ENCODE results near the gene CCDC116.
"Not testable (repeated sequence)": the region's sequence is repeated elsewhere in the genome, so short reads cannot be mapped to it uniquely, and the experiment has no call there.

The CCDC116 gene

DNA sequence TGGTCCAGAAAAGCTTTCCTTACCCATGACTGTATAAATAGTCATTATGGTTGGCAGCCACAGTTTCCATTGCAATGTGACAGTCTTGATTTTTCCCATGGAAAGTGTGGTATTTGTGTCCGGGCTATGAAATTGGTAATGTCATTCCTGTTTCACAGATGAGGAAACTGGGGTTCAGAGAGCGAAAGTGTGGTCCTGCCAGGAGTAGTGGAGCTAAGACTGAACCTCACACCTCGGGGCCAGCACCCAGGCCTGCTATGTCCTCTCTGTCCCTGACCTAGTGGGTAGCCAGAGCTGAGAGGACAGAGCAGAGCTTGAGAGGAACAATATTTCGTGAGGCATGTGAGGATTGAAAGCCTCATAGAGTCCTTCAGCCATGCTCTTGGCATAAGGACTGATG is 1.5 kb upstream of the CCDC116 start:
- DNase-seq (ENCODE audit: low read depth), result no peak

DNA sequence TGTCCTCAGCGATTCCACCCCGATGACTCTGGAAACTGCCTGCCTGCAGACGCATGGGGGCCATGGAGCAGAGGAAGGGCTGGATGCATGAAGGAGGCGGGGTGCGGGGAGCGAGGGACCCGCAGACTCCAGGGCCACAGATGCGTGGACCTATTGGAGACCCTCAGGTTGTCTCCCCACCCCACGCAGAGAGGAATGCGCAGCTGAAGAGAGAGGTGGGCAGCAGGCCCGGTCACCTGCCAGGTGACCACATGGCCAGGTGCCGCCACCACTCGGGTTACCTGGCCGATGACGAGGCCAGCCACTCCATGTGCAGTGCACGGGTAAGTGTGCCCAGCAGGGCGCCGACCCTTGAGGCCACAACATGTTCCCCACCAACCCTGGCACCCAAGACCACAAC is 371 bp downstream of the CCDC116 start:
- no peak for DNase-seq (ENCODE audit: low read depth)

DNA sequence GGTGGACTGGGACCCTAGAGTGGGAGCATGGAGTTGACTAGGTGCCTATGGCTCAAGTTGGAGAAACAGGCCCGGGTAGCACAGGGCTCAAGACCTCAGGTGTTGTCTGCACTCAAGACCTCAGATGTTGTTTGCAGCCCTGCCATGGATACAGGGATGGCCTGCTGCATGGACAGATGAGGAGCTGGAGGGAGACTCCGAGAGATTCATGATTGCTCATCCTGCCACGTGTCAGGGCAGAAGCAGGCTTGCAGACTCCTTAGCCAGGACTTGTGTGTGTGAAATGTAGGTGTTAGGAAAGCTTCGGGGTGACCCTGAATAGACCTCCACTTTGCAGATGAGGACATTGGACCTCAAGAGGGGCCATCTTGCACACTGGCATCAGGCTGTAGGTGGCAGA is 921 bp downstream of the CCDC116 start:
- DNase-seq (ENCODE audit: low read depth), result no peak

DNA sequence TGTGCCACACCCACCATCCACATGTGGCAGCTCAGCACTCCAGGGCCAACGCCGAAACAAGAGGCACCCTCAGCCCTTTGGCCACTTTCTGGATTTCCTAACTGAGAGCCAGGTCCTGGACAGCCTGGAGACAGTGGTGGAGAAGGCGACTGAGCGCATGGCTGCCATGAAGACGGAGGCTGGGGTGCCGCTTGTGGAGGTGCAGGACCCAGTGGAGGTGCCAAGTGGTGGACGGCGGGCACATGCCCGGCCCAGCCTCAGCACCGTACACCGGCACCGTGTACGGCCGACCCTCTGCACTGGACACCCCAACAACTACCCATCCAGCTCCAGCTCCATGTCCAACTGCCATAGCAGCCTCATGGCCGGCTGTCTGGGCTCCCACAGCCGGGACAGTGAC is 1.5 kb downstream of the CCDC116 start:
- DNase-seq (ENCODE audit: low read depth), result no peak

- DNase-seq (ENCODE audit: low read depth), result no peak
These were observed 2.3 kb downstream of the CCDC116 start for GRCh38 chr22:21634844-21635243.

- no peak for DNase-seq (ENCODE audit: low read depth)
These were observed 3.4 kb downstream of the CCDC116 start for GRCh38 chr22:21635771-21636510.

- no peak for DNase-seq (ENCODE audit: low read depth)
These were observed 4.2 kb downstream of the CCDC116 start for GRCh38 chr22:21636629-21637218.

DNA sequence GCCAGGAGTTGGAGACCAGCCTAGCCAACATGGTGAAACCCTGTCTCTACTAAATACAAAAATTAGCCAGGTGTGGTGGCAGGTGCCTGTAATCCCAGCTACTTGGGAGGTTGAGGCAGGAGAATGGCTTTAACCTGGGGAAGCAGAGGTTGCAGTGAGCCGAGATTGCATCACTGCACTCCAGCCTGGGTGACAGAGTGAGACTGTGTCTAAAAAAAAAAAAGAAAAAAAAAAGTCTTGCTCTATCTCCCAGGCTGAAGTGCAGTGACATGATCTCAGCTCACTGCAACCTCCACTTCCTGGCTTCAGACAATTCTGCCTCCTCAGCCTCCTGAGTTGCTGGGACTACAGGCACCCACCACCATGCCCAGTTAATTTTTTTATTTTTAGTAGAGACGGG is 4.9 kb downstream of the CCDC116 start:
- DNase-seq (ENCODE audit: low read depth), result not testable (repeated sequence)

DNA sequence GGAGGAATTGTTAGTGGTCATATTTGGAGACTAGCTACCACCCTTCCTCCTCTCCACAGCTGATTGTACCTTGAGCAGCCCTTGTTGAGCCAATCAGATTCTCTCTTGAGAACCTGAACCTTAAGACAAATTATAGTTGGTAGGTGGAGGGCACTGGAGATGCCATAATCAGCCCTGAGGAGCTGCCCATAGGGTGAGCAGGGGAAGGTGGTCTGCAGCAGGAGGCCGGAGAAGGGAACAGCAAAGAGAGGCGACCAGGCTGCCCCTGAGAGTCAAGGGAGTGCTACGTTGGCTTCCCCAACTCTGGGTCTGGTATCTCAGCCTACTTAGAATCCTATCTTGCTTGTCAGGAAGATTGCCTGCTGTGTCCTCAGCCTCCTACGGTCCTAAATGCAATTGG is 6.8 kb downstream of the CCDC116 start:
- DNase-seq (ENCODE audit: low read depth), result no peak

- DNase-seq (ENCODE audit: low read depth), result no peak
These were observed 8.2 kb downstream of the CCDC116 start for GRCh38 chr22:21640810-21641209.

- no peak for DNase-seq (ENCODE audit: low read depth)
These were observed 8.8 kb downstream of the CCDC116 start for GRCh38 chr22:21641417-21641788.

GRCh38 chr22:21641789-21642583 is 9.4 kb downstream of the CCDC116 start, which contains the start of gene SDF2L1:
TSS of gene SDF2L1 (plus strand) at chr22:21642302. CDS start at chr22:21642337, 35 bp downstream.
- peak; percentile 95 for DNase-seq (ENCODE audit: low read depth)

GRCh38 chr22:21642584-21643448 is 10.3 kb downstream of the CCDC116 start:
- peak; percentile 42 for DNase-seq (ENCODE audit: low read depth)

- no peak for DNase-seq (ENCODE audit: low read depth)
These were observed 11.2 kb downstream of the CCDC116 start for GRCh38 chr22:21643533-21644357.

- not testable (repeated sequence) for DNase-seq (ENCODE audit: low read depth)
These were observed 13.0 kb downstream of the CCDC116 start for GRCh38 chr22:21645513-21645912.

DNA sequence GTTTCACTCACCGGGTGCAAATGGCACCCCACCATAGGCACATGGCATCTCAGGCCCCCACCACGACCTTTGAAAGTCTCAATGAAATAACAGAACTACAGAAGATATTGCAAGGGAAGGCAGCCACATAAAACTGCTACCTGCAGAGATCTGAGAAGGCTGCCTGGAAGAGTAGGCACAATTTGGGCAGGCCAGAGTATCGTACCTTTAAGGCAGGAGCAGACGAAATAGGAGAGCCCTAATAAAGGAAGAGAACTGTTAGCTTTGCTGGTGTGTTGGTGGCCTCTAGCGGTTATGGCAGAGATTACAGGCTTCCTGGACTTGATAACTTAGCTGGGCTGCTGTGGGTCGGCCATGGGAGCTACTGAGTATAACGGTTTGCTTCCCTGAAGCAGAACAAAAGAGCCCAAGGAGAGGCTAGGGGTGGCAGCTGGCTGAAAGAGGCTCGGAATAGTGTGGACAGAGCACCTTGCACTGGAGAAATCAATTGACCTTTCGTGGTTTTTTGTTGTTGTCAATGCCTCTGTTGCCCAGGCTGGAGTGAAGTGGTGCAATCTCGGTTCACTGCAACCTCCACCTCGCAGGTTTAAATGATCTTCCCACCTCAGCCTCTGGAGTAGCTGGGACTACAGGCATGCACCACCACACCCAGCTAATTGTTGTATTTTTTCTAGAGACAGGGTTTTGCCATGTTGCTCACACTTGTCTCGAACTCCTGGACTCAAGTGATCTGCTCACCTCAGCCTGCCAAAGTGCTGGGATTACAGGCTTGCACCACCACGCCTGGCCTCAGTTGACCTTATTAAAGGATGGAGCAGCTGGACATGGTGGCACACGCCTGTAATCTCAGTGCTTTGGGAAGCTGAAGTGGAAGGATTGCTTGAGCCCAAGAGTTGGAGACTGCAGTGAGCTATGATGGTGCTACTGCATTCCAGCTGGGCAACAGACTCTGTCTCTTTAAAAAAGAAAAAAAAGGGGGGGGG is 14.3 kb downstream of the CCDC116 start:
- peak; percentile 68 for DNase-seq (ENCODE audit: low read depth)

- DNase-seq (ENCODE audit: low read depth), result no peak
These were observed 17.7 kb downstream of the CCDC116 start for GRCh38 chr22:21650280-21650679.

GRCh38 chr22:21650823-21651520 is 18.4 kb downstream of the CCDC116 start:
- DNase-seq (ENCODE audit: low read depth), result no peak

- DNase-seq (ENCODE audit: low read depth), result no peak
These were observed 19.0 kb downstream of the CCDC116 start for GRCh38 chr22:21651521-21652009.
